GM19239 (cell line): ENCODE results near the gene ITPR1.

Source experiments
- DNase-seq: peaks from one replicate; pipeline ENCODE4 v3.0.0; 2011; ENCODE audit warnings: low spot score; ENCODE audit not compliant: insufficient read length
- FAIRE-seq: peaks from 2 replicates; lab custom pipeline; 2011; peaks lifted over from hg19 to GRCh38; lab: Jason Lieb, UNC

ITPR1 gene

DNA sequence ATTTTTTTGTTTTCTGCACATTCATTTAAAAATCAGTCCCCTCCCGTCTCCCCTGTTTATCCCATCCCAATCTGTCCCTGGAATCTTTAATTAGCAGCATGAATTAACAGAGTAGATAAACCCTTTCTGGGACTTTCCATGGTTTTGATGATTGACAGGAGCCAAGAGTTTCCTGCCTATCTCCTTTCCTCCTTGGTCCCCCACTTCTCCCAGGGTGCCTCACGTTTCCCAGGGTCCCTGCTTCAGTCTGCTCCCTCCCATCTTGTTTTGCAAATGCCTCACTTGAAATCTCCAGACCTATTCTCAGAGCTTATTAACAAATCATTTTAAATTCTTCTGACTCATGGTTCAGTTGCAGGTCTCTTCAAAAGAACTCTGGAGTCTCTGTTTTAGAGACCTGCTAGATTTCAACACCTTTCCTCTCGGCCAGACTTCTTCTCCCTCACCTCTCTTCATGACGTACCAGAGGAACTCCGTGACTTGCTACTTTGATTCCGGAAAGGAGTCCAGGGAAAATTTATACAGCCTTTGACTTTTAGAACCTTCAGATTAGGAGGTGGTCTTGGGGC lies 238.5 kb downstream of the ITPR1 start:
- DNase-seq (no peak), FAIRE-seq (no peak)

DNA sequence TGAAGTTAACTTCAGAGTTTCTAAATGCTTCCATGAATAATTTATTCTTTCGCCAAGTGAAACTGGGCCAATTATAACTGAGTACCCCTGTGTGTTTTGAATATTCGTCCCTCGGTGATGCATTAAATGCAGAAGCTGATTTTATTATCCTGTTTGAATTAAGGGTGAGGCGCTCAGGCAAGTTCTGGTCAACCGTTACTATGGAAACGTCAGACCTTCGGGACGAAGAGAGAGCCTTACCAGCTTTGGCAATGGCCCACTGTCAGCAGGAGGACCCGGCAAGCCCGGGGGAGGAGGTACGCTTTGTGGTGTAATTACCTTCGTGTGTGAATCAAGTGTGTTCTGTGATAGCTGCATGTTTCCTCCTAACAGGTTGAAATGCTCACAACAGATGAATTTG lies 239.8 kb downstream of the ITPR1 start:
- no peak for FAIRE-seq

DNA sequence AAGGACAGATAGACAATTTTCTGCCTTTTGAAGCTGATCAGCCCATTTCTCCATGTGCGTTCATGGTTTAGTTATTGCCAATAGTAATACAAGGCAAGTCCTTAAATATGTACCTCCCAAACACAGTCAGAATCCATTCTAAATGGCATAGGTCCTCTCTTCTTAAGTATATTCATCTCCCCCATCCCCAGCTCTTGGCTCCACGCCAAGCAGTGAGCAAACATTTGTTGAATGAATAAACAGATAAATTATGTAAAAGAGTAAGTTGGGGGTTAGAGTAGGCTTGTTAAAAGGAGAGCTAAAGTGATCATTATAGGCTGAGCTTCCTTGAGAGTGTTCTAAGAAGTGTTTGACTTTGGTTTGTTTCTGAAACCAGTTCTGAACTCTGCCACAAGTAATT lies 241.3 kb downstream of the ITPR1 start:
- FAIRE-seq = no peak
- no peak for DNase-seq

More for the DNA sequence above, 239.8 kb downstream of the ITPR1 start:
- no peak for DNase-seq

DNA sequence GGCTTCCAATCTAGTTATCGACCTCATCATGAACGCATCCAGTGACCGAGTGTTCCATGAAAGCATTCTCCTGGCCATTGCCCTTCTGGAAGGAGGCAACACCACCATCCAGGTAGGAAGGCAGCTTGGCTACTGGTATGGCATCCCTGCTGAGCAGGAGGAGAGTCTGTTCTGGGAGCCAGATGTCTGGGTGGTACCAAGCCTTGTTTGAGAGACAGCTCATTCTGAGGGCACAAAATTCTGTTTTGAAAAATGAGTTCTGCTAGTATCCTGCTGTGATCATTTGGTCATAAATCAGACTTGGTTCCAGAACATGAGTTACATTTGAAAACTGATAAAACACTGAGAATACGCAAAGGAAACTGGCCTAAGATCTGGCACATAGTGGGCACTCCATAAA lies 242.1 kb downstream of the ITPR1 start:
- DNase-seq (no peak), FAIRE-seq (no peak)

DNA sequence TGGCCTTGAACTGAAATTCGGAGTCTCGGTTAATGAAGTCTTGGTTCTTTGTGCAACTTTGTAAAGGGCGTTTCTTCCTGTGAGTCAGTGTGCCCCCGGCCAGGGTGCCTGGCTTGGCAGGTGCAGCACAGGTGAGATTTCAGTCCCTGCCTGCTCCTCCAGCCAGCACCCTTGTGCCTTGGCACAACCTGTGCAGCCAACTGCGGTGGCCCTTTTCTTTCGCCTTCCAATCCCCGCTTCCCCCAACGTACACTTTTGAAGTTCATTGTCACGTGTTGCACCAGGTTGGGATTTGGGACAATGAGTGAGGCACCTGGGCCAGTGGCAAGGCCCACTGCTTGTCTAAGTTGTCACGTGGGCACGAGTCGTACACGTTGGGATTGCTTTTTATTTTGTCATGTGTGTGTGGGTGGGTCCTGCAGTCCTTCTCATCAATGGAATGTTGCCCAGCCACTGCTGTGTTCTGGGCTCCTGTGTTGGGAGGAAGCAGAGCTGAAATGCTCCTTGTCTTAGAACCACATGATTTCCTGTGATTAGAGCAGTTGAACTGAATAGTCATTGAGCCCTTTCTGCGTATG lies 243.2 kb downstream of the ITPR1 start:
- DNase-seq (no peak), FAIRE-seq (no peak)

DNA sequence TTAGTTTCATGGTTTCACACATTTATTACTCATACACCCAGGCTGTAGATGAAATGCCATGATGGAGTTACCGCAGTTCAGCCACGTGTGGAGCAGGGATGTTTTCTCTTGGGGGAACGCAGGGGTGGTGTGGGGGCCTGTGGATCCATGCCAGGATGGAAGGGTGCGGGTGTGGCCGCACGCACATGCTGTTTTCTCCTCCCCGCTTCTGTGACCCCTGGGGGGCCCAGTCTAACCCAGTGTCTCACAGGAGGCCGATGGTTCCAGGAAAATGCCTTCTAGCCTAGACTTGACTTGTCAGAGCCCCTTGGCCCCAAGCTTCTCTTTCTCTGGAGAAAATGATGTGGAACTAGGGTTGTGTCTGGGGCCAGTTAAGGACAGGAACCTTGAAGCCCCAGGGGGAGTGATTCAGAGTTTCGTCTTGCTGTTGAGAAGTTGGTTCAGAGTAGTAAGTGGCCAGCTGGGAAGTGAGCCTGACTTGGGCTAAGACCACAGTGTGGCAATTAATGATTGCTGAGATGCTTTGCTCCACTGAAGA lies 245.7 kb downstream of the ITPR1 start:
- FAIRE-seq = no peak
- DNase-seq = no peak

DNA sequence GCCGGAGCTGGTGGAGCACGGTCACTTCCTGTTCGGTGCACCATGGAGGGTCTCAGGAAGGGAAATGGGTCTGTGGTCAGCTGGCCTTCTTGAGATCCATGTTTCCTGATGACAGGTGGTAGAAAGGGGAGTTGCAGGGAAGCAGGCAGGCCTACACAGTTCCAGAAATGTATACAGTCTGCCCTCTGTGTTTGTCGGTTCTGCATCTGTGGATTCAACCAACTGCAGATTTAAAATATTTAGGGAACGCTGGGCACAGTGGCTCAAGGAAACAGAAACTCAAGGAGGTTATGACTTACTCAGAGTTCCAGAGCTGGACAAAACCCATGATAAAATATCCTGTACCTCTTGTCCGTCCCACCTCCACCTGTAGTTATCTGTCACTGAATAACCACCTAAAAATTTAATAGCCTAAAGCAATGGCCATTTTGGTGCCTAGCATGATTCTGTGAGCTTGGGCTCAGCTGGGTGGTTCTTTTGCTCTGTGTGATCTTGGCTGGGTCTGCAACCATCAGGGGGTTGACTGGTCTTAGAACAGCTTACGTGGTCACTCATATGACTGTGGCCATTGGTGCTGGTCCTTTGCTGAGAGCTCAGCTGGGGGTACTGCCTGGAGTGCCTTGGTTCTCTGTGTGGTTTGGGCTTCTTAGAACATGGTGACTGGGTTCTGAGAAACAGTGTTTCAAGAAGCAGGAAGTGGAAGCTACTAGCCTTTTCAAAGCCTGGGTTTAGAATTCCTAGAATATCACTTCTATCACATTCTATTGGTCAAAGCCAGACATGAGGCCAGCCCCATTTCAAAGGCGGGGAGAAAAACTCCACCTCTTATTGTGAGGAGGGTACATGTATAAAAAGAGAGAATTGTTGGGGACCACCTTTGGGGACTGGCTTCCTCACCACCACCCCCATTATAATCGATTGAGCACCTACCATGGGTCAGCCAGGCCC lies 246.4 kb downstream of the ITPR1 start:
- FAIRE-seq (no peak), DNase-seq (no peak)

DNA sequence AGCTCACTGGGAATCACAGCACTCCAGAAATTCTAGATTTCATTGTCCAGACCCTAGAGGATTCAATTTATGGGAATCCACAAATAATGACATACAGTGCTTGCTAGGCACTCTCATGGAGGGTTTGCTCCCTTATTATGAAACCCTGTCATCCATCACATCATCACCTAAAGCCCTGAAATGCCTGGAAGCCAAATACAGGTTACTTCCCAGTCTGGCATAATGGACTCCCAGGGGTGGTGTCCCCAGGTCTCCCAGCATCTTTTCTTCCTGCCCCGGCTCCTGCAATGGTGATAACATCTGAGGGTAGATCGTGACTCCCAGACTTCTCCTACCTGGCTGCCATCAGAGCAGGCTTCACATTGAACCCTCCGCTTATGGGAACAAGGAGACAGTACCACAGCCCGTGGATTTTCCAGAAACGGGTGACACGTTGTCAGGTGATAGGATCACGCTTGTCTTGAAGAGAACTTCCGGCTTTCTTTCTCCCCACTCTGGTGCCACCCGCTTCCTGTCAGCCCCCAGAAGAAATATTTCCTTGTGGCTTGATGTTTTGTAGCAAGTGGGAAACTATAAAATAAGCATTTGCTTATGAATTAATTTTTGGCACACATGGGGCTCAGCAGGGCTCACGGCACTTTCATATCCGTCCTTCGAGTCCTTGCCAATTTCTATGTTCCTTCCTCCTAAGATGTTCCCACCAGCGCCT lies 247.4 kb downstream of the ITPR1 start:
- FAIRE-seq (no peak), DNase-seq (no peak)

DNA sequence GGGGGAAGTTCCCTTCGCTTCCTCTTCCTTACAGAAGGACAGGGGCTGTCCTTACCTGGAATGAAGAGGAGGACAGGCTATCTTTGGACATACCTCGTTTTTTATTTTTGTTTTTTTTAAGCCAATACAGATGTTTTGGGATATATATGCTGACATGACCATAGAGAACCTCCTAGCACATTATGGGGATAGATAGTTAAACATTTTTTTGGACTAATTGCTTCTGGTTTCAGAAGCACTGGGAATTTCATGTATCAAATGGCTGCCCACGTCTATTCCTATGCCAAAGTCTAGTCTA lies 247.9 kb downstream of the ITPR1 start:
- no peak for DNase-seq
- FAIRE-seq = no peak

DNA sequence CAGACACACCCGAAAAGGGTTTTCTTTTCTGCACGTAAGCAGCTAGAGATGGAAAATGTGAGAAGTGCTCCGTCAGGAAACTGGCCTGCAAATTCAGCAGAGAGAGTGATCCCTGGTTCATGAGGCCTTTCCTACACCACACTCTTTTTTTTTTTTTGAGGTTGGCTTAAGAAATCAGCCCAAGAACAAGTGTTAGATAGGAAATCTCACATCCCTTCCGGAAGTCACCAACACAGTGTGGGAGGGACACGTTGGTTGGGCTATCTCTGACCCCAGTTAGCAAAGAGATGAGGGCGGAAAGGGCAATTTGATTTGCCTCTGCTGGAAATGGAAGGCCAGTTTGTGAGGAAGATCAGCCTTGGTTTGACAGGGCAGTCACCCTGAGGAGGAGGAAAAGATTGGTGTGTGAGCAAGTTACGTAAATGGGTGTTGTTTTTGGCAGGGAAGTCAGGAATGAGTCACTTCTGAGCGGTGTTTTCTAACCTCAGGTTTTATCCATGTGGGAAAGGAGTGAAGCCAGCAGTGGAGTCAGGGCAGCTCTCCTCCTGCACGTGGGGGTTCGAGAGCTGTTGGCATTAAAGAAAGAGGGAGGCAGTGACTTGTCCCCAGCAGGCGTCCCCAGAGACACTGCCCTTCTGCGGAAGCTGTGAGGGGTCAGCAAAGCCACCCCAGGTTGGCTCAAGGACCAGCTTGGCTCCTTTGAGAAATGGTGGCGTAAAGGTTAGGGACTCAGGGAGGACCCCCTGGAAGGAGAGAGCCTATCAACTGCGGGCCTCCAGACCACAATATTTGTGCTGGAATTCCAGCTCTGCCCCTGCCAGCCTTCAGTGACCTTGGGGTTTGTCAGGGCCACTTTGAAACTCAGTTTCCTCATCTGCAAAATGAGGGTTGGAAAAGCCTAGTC lies 248.5 kb downstream of the ITPR1 start:
- no peak for FAIRE-seq
- no peak for DNase-seq

DNA sequence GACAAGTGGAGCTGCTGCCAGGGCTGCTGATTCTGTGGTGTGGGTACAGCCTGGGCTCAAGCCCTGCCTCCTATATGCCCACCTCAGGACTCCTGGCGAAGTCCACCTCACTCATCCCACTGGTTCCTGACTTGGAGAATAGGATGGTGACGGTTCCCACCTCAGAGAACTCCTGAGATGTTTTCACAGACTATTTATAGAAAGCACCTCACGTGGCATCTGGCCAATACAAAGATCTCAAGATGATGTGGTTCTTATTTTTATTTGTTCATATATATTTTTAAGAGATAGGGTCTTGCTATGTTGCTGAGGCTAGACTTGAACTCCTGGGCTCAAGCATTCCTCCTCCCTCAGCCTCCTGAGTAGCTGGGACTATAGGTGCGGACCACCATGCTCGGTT lies 249.2 kb downstream of the ITPR1 start:
- no peak for DNase-seq
- no peak for FAIRE-seq

DNA sequence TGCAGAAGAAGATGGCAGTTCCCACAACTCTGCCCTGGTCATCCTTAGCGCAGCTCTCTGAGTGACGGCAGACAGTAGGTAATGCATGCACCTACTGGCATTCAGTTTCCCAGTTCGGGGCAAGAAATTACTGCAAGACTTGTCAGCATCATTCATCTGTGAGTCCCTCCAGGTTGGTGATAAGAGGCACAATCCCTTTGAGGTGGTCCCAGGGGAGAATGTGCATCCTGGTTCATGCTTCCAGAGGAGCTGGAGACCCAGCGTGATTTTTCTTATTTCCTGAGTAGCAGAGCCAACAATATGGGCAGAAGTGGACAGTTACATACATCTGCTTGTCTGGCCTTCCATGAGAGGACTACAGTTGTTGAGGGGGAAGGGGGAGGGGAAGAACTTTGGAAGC lies 250.2 kb downstream of the ITPR1 start:
- FAIRE-seq = no peak
- DNase-seq = no peak

DNA sequence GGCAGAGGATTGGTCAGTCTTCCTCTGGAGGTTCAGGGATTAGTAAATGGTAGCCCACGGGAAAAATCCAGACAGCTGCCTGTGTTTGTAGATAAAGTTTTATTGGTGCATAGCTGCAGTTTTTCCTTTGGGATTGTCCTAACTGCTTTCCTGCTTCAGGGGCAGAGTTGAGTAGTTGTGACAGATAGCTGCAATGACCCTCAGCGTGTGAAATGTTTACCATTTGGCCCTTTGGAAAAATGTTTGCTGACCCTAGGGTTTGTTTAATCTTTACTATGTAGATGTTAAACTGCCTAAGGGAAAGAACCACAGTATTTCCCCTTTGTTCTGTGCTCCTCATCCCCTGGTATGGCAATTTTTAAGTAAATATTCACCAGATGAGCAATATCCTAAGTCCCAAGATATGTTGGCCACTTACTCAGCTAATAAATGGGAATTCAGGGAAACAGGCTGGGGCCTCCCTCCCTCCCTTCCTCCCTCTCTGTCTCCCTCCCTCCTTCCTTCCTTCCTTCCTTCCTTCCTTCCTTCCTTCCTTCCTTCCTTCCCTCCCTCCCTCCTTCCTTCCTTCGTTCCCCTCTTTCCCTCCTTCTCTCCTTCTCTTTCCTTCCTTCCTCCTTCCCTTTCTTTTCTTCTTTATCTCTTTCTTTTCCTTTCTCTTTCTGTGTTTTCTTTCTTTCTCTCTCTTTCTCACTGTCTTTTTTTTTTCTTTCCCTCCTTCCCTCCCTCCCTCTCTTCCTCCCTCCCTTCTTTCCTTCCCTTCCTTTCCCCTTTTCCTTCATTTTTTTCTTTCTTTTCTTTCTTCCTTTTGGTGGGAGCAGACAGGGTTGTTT lies 251.5 kb downstream of the ITPR1 start:
- FAIRE-seq = no peak
- no peak for DNase-seq

DNA sequence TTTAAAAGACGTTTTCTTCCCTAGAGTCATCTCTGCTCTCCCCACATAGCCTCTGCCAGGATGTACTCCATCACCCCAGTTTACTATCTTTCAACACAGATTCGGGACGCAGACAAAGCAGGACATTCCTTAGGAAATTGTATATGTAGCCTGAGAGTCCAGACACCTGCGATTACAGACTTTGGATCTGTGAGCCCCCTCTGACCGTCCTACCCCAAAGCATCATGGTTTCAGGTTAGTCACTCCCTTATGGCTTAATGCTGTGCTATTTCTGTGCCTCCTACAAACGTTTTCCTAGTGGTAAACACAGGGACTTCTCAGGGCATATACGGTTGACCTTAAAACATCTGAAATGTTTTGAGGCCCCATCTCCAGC lies 252.1 kb downstream of the ITPR1 start:
- no peak for FAIRE-seq
- DNase-seq = no peak

DNA sequence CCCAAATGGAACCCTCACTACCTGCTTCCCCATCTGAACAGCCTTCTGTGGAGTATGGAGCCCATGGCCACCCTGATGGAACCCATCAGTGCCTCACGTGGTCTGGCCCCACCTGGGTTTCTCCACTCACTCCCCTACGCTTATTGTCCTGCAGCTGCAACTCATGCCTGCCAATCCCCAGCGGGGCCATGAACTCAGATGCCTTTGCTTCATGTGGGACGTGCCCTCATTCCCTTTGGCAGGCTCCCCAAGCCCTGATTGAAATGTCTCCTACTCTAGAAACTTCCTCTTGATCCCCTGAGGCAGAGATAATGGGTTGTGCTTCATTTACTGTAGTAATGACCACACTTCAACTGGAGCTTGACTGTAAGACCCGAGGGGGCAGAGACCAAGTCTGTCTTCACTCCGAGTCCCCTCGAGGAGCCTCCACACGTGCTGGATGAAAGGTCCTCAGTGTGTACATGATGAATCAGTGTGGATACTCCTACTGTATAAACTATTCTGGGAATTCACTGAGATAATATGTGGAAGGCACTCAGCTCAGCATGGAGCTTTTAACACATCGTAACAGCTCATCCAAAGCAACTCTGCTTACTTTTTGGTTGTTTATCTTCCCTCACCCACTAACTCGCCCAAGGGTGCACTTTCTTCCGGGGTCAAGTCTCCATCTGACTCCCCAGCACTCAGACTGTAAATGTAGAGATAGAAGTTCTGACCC lies 253.3 kb downstream of the ITPR1 start:
- FAIRE-seq (no peak), DNase-seq (no peak)

DNA sequence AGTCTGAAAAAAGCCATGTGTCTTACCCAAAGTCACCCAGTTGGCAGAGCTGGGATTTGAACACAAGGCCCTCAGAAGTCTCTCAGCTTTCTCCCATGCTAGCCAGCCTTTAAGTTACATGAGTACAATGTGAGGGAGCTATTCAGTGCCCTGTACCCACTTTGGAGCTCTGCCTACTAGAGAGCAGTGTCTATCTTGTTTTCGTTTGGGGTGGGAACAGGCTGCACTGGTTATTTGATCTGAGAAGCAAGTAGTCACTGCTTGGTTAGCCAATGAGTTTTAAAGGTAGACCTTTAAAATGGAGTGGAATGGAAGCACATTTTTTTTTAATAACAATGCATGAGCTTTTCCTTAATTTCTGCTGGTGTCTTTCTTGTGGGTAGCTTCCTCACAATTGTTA lies 255.0 kb downstream of the ITPR1 start:
- no peak for FAIRE-seq
- DNase-seq = no peak

DNA sequence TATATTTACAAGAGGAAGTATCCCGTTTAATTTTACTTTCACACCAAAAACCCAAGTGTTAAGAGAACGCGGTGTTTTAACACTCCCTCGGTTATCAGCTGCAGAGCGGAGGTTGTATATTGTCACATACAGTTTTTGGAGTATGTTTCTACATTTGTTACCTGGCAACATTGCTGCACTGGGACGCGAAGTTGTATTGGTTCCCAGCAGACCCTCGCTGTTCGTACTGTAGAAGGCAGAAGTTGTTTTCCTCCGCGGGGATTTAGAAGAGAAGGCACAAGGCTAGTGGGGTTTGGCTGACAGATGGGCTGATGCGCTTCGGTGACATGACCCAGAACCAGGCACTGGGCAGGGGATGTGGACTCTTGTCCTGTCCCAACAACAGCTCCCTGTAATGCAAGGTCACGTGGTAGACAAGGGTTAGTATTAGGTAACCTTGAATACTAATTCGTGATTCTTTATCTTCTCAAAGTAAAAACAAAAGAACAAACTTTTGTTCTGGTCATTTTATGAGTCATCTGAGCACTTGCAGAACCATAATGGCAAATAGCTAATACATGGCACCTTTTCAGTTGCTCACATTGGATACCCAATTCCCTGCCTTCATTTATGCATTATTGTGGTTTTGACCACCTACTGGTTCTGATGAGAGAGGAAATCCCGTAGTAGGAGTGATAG lies 255.7 kb downstream of the ITPR1 start:
- DNase-seq = no peak
- FAIRE-seq = no peak

DNA sequence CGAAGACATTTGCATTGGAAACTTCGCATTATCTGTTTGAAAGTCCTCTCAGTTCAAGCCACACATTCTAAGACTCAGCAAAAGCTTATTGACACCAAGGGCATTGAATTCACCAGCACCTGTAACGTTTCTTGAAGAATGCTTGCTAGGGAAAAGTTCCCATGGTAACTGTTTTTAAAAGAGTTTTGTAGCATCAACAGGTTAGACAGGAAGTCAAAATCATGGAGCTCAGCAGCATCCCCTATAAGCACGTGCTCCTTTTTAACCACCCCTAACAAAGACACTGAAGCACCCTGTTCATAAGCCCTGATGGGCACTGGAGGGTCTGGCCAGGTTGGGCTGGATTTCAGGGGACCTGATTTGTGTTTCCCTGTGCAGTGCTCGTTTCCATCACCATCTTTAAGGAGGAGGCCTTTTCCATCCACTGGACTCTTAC lies 256.4 kb downstream of the ITPR1 start:
- FAIRE-seq = no peak

More for the DNA sequence above, 256.4 kb downstream of the ITPR1 start:
- DNase-seq = no peak
